Measurements from ENCODE around the gene GASK1A. TPM values are rescaled to one million over a fixed set of nuclear protein-coding genes. Genes with fewer than 3 reads are reported as not detected.
"Not testable (repeated sequence)": the region's sequence is repeated elsewhere in the genome, so short reads cannot be mapped to it uniquely, and the experiment has no call there.

Gene GASK1A
- total RNA-seq, 1 donor from 2014 or later, result not detected

GRCh38 chr3:42970557-42970956, 8.6 kb upstream of the GASK1A start:
- H3K36me3 Mint-ChIP-seq (ENCODE audit: low read depth), result peaks cover 2% of the 10 kb centered on the region
- peaks cover 7% of the 10 kb centered on the region for H3K9me3 Mint-ChIP-seq
- no peak overlapping the region for H3K4me3 Mint-ChIP-seq
- no peak overlapping the region for H3K27ac Mint-ChIP-seq
- intact Hi-C loops (cut with micrococcal nuclease), result no loop called here
- DNase-seq, result no peak
- no peaks in the 10 kb centered on the region for H3K4me1 Mint-ChIP-seq
- peaks cover 6% of the 10 kb centered on the region for H3K27me3 Mint-ChIP-seq

- H3K27me3 Mint-ChIP-seq, result peaks cover 3% of the 10 kb centered on the region
- peaks cover 2% of the 10 kb centered on the region for H3K36me3 Mint-ChIP-seq (ENCODE audit: low read depth)
- intact Hi-C loops (cut with micrococcal nuclease), result no loop called here
- H3K9me3 Mint-ChIP-seq, result peaks cover 12% of the 10 kb centered on the region
- no peak overlapping the region for H3K27ac Mint-ChIP-seq
- no peaks in the 10 kb centered on the region for H3K4me1 Mint-ChIP-seq
- no peak for DNase-seq
- H3K4me3 Mint-ChIP-seq, result no peak overlapping the region
Observed at GRCh38 chr3:42970976-42971772, 7.9 kb upstream of the GASK1A start.

- intact Hi-C loops (cut with micrococcal nuclease); H3K36me3 Mint-ChIP-seq (ENCODE audit: low read depth); H3K4me3 Mint-ChIP-seq; H3K27ac Mint-ChIP-seq; DNase-seq; H3K4me1 Mint-ChIP-seq: not testable (repeated sequence)
- Mint-ChIP-seq H3K27me3 (peaks cover 17% of the 10 kb centered on the region), H3K9me3 (peaks cover 12% of the 10 kb centered on the region)
Observed at GRCh38 chr3:42974906-42975305, 4.2 kb upstream of the GASK1A start.

DNA sequence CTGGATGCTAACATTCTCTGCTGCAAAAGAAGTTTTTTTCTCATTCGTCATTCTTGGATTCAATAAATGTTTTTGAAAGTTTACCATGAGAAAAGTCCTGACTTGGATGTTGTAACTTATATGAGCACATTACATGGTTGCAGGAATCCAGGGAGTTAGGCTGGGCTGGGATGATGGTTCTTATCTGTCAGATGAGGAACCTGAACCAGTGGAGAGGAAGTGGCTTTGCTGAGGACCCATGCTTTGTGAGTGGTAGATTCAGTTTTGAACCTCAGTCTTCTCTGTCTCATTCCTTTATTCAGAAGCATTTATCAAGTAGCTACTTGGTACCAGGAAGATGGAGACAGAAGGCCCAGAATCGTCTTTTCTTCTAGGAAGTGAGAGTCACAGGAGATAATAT, 3.7 kb upstream of the GASK1A start:
- Mint-ChIP-seq H3K4me3 (no peak overlapping the region), H3K9me3 (peaks cover 12% of the 10 kb centered on the region), H3K4me1 (peaks cover 1% of the 10 kb centered on the region), H3K36me3 (ENCODE audit: low read depth) (peaks cover 2% of the 10 kb centered on the region), H3K27ac (no peak overlapping the region), H3K27me3 (peaks cover 22% of the 10 kb centered on the region)
- DNase-seq, result no peak
- intact Hi-C loops (cut with micrococcal nuclease), result no loop called here

GRCh38 chr3:42975955-42976354, 3.2 kb upstream of the GASK1A start:
- Mint-ChIP-seq H3K27ac (no peak overlapping the region), H3K36me3 (ENCODE audit: low read depth) (peaks cover 2% of the 10 kb centered on the region), H3K9me3 (peaks cover 12% of the 10 kb centered on the region), H3K27me3 (peaks cover 27% of the 10 kb centered on the region), H3K4me3 (no peak overlapping the region), H3K4me1 (peaks cover 1% of the 10 kb centered on the region)
- no peak for DNase-seq
- intact Hi-C loops (cut with micrococcal nuclease), result no loop called here

DNA sequence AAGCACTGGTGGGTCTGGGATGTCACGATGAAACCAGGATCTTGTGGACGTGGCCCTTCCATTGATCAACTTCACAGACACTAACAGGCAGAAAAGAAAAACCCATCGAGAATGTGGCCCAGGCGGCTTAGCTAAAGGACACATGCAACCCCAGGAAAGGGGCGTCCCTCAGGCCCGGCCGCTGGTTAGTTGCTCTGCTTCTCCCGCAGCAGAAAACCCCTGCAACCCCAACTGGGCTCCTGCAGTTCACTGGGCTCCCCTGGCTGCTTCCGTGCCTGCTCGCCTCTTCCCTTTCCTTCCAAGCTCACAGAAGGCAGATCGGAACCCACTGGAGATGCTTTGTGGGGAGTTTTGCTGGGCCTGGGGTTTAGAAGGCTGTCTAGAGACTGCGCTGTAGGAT, 1.1 kb downstream of the GASK1A start:
- Mint-ChIP-seq H3K9me3 (peaks cover 5% of the 10 kb centered on the region), H3K27me3 (peaks cover 42% of the 10 kb centered on the region), H3K27ac (no peak overlapping the region), H3K4me3 (no peak overlapping the region), H3K4me1 (peaks cover 1% of the 10 kb centered on the region), H3K36me3 (ENCODE audit: low read depth) (no peaks in the 10 kb centered on the region)
- no peak for DNase-seq
- intact Hi-C loops (cut with micrococcal nuclease), result no loop called here

GRCh38 chr3:42980909-42981308, 1.8 kb downstream of the GASK1A start:
- no peak overlapping the region for H3K4me3 Mint-ChIP-seq
- no peak for DNase-seq
- H3K9me3 Mint-ChIP-seq, result peaks cover 1% of the 10 kb centered on the region
- peaks cover 1% of the 10 kb centered on the region for H3K4me1 Mint-ChIP-seq
- intact Hi-C loops (cut with micrococcal nuclease), result no loop called here
- peaks cover 42% of the 10 kb centered on the region for H3K27me3 Mint-ChIP-seq
- no peaks in the 10 kb centered on the region for H3K36me3 Mint-ChIP-seq (ENCODE audit: low read depth)
- no peak overlapping the region for H3K27ac Mint-ChIP-seq

DNA sequence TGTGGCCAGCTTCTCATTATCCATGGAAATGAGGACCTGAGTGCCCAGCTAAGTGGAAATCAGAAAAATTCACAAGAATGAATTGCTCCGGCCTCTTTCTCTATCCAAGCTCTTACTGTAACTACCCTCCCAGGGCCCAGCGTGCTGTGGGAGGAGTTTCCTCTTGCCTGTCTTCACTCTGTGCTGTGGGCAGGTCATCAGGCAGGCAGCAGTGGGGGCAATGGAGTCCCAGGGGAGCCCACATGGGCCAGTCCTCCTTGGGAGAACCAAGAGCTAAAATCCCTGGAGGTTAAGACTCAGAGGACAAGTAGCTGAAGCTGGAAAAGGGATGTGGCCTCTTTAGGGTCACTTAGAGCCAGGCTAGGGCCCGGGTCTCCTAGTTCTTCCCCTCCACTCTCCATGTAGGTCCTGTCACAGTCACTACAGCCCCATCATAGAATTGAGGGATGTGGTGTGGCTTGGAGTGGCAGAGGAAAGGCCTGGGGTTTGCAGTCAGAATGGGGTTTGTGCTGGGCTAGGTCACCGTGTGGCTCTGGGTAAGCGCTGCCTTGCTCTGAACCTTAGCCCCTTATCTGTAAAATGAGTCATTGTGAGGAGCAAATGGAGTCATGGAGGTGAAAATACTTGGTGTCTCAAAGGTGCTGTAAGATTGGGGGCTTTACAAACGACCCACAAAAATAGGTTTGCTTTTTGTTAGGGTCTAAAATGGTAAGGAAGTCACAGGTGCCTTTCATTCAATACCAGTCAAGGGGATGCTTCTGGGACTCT, 3.7 kb downstream of the GASK1A start:
- H3K27me3 Mint-ChIP-seq, result peaks cover 42% of the 10 kb centered on the region
- intact Hi-C loops (cut with micrococcal nuclease), result no loop called here
- no peak overlapping the region for H3K4me3 Mint-ChIP-seq
- peaks cover 1% of the 10 kb centered on the region for H3K4me1 Mint-ChIP-seq
- no peak for DNase-seq
- no peak overlapping the region for H3K27ac Mint-ChIP-seq
- no peaks in the 10 kb centered on the region for H3K36me3 Mint-ChIP-seq (ENCODE audit: low read depth)
- H3K9me3 Mint-ChIP-seq, result no peaks in the 10 kb centered on the region

DNA sequence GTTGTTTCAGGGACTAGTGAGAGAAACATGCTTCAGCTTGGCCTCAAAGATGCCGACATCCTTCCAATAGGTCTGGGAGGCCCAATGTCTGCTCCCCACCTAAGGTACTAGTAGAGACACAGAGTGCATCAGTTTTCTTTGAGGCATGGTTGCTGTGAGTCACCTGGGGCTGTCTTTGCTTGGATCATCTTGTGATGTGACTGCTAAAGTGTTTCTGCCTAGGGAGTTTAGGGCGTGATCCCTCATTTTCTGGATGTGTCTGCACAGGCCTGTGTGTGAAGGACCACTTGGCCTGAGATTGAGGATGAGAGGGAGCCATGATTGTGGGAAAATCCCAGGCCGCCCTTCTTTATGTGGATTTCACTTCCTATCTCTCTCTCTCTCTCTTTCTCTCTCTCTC, 4.8 kb downstream of the GASK1A start:
- no peak overlapping the region for H3K4me3 Mint-ChIP-seq
- no peaks in the 10 kb centered on the region for H3K9me3 Mint-ChIP-seq
- DNase-seq, result no peak
- H3K4me1 Mint-ChIP-seq, result peaks cover under 1% of the 10 kb centered on the region
- intact Hi-C loops (cut with micrococcal nuclease), result no loop called here
- H3K27me3 Mint-ChIP-seq, result peaks cover 31% of the 10 kb centered on the region
- H3K36me3 Mint-ChIP-seq (ENCODE audit: low read depth), result no peaks in the 10 kb centered on the region
- H3K27ac Mint-ChIP-seq, result no peak overlapping the region

DNA sequence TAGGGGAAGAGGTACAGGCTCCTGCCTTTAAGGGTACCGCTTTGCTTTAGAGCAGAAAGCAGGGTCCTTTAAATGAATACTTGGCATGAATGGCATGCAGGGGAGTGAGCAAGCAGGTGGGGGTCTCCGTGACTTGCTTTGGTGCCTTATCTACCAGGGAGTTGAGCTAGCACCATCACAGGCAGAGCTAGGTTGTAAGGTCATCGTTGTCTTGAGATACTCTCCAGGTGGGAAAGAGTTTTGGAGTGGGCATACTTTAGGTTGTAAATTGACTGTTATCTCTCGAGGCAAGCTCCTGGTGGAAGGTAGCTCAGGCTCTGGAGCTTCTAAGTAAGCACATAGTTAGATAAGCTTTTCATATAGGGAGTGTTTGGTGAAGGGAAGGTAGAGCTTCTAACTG, 5.6 kb downstream of the GASK1A start:
- Mint-ChIP-seq H3K27ac (no peak overlapping the region), H3K4me3 (no peak overlapping the region), H3K36me3 (ENCODE audit: low read depth) (no peaks in the 10 kb centered on the region), H3K9me3 (no peaks in the 10 kb centered on the region), H3K4me1 (no peaks in the 10 kb centered on the region), H3K27me3 (peaks cover 29% of the 10 kb centered on the region)
- no peak for DNase-seq
- intact Hi-C loops (cut with micrococcal nuclease), result no loop called here

- DNase-seq, result no peak
- peaks cover 5% of the 10 kb centered on the region for H3K27me3 Mint-ChIP-seq
- no peaks in the 10 kb centered on the region for H3K4me1 Mint-ChIP-seq
- no peaks in the 10 kb centered on the region for H3K36me3 Mint-ChIP-seq (ENCODE audit: low read depth)
- no peak overlapping the region for H3K4me3 Mint-ChIP-seq
- no peak overlapping the region for H3K27ac Mint-ChIP-seq
- H3K9me3 Mint-ChIP-seq, result no peaks in the 10 kb centered on the region
- intact Hi-C loops (cut with micrococcal nuclease), result no loop called here
Observed at GRCh38 chr3:42988097-42988496, 9.0 kb downstream of the GASK1A start.

DNA sequence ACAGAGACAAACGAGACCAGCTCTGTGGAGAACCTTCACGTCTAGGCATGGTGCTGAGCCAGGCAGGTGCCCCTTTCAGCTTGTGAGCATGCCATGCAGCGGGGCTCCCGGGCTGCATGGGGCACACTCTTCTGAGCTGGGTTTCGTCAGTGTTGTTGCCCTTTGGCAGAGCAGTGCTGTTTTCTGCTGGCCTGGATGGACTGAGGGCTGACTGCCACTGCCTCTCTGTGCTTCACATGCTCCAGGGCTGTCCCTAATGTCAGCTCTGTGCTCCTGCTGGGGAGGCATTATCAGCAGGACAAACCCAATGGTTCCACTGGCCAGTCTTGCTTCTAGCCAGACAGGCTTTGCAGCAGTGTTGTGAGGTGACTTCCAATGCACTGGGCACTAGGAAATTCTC, 9.5 kb downstream of the GASK1A start:
- no peak overlapping the region for H3K4me3 Mint-ChIP-seq
- no peak for DNase-seq
- H3K4me1 Mint-ChIP-seq, result no peaks in the 10 kb centered on the region
- H3K9me3 Mint-ChIP-seq, result no peaks in the 10 kb centered on the region
- no peaks in the 10 kb centered on the region for H3K36me3 Mint-ChIP-seq (ENCODE audit: low read depth)
- H3K27me3 Mint-ChIP-seq, result peaks cover 5% of the 10 kb centered on the region
- H3K27ac Mint-ChIP-seq, result no peak overlapping the region
- intact Hi-C loops (cut with micrococcal nuclease), result no loop called here

- DNase-seq, result no peak
- no peak overlapping the region for H3K27ac Mint-ChIP-seq
- peaks cover 2% of the 10 kb centered on the region for H3K4me1 Mint-ChIP-seq
- H3K4me3 Mint-ChIP-seq, result no peak overlapping the region
- no peaks in the 10 kb centered on the region for H3K36me3 Mint-ChIP-seq (ENCODE audit: low read depth)
- no peaks in the 10 kb centered on the region for H3K9me3 Mint-ChIP-seq
- intact Hi-C loops (cut with micrococcal nuclease), result no loop called here
- H3K27me3 Mint-ChIP-seq, result peaks cover 4% of the 10 kb centered on the region
Observed at GRCh38 chr3:42991341-42992315, 12.5 kb downstream of the GASK1A start.

Data from activated CD4-positive, alpha-beta T cell treated with anti-CD3 and anti-CD28 coated beads, Interleukin-2, amount 10 ng/mL, durations not matched to agents 24 days and 14 days (primary cell).